ENCODE data around the gene GRIK1. TPM values are rescaled to one million over a fixed set of nuclear protein-coding genes. Genes with fewer than 3 reads are reported as not detected.

Gene GRIK1
- total RNA-seq, 1 donor from 2014 or later: 0.20 TPM

- DNase-seq (ENCODE audit: low read depth in 2 of 2): no peak
Measured at GRCh38 chr21:29674343-29674742, 265.5 kb downstream of the GRIK1 start.

GRCh38 chr21:29673096-29673610 is 266.6 kb downstream of the GRIK1 start:
- DNase-seq (ENCODE audit: low read depth in 2 of 2): peak in 1 of 2 donors; percentile 73

DNA sequence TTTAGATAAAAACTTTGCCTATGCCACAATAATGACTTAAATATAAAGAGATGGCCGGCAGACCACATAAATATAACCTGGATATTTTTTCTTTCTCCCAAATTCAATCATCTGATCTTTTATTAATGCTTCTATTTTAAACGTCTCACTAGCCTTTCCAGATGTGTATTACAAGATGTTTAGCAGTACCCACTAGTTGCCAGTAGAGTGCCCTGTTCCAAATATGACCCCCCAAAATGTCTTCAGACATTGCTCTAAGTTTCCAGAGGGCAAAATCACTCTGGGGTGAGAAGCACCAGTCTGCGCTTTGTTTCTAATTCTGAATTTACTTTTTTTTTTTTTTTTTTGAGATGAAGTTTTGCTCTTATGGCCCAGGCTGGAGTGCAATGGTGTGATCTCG is 268.1 kb downstream of the GRIK1 start:
- DNase-seq (ENCODE audit: low read depth in 2 of 2): no peak

GRCh38 chr21:29670228-29670627 is 269.6 kb downstream of the GRIK1 start:
- DNase-seq (ENCODE audit: low read depth in 2 of 2): no peak

DNA sequence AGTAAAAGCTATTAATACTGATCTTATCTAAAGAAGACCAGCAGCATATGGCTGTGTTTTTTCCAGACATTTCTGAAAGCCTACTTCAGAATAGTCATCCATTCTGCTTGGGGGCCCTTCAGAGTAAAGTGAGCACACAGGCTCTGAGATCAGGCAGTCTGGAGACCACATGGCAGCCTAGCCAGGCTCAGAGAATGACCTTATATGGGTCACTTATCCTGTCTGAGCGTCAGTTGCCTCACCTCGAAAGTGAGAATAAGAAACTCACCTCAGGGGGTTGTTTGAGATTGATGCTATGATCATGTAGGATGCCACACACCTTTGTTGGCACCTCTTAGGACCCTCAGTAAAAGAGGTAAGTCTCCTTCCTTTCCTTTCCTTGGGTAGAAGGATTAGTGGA is 270.4 kb downstream of the GRIK1 start:
- no peak for DNase-seq (ENCODE audit: low read depth in 2 of 2)

DNA sequence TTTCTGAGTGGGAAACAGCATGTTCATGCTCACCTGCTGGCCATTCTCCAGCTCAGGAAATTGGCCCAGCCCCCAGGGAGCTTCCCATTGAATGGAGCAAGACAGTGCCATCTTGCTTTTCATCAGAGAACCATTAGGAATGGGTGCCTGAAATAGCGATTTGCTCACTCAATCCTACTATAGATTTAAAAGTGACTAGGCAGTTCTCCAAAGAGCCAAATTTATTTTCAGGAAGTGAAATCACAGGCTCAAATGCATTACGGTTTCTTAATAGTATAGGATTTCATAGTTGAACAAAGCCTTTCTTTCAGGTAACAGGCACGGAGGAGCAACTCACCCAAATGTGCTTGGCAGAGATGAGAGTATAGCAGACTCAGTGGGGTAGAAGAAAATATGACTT is 272.1 kb downstream of the GRIK1 start:
- no peak for DNase-seq (ENCODE audit: low read depth in 2 of 2)

GRCh38 chr21:29664615-29665014 is 275.2 kb downstream of the GRIK1 start:
- DNase-seq (ENCODE audit: low read depth in 2 of 2): peak; percentile 32 to 35

DNA sequence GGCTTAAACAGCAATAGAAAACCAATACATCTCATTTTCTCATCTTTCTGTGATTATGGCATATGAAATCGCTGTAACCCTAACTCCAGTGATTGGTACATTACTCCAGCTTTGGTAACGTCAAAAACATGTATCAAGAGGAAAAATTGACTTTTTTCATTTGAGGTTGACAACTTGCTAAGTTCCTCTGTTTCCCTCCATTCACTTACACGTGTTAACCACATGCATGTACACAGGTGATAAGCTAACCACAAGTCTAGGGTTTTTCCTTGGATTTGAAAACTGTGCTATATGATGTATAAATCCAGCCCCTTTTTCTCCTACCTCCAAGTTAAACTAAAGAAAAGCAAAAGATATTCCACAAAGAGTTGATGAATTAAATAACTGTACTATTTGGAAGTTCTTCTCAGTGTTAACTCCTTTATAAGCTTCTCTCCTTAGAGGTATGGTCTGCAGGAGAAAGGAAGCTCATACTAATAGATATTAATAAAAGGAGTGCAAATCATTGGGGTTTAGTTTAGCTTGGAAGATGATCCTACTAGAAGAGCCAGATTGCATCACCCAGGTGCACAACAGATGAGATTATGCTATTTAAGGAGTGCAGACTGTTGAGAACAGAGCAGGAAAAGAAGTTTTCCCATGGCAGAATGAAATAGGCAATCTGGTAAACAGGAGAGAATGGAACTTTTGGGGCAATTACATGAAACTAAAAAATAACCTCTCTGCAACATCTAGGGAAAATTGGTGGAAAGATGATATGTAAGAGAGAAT is 277.9 kb downstream of the GRIK1 start:
- no peak for DNase-seq (ENCODE audit: low read depth in 2 of 2)

- DNase-seq (ENCODE audit: low read depth in 2 of 2): no peak
Measured at GRCh38 chr21:29660047-29660720, 279.6 kb downstream of the GRIK1 start.

DNA sequence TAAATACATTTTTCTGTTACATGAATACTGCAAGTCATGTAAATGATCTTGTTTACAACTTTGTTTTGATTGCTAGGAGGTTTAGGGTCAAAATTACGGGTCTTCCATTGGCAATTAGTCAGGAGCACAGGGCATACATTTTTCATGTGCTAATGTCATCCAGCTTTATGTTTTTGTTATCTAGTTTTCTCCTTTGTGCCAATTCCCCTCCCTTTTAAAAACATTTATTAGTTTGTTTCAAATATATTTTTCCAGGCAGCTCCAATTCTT is 280.9 kb downstream of the GRIK1 start:
- DNase-seq (ENCODE audit: low read depth in 2 of 2): no peak

GRCh38 chr21:29658177-29658933 is 281.4 kb downstream of the GRIK1 start:
- no peak for DNase-seq (ENCODE audit: low read depth in 2 of 2)

GRCh38 chr21:29657240-29657989 is 282.4 kb downstream of the GRIK1 start:
- DNase-seq (ENCODE audit: low read depth in 2 of 2): no peak

DNA sequence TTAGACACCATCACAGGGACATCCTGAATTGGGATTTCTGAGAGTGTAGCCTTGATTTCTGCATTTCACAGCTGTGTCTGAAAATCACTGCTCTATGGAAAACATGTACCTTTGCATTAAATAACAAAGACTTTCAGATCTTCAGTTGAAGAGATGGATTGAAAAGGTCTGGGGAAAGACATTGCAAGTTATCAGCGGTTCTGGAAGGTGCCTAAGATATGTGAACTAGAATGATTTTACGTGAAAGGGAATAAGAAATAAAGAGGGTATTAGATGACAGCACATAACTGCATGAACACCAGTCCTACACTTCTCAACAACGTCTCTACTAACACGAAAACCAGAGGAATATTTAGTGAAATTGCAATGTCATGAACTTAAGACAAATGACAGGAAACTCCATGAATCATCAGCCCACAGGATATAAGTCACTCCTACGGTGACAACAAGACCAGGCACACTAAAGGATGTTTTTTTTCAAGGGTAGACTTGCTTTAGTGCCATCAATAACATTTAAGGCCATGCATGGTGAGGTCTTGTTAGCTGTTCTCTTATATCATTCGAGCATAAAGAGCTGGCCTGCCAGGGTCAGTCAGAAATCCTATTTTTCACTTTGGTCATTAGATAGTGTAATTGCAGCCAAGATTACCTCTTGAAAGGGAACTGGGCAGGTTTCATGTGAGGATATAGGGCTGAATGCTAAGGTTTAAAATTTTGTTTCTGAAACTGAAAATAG is 283.1 kb downstream of the GRIK1 start:
- DNase-seq (ENCODE audit: low read depth in 2 of 2): peak; percentile 89 to 97

- no peak for DNase-seq (ENCODE audit: low read depth in 2 of 2)
Measured at GRCh38 chr21:29655577-29655976, 284.2 kb downstream of the GRIK1 start.

DNA sequence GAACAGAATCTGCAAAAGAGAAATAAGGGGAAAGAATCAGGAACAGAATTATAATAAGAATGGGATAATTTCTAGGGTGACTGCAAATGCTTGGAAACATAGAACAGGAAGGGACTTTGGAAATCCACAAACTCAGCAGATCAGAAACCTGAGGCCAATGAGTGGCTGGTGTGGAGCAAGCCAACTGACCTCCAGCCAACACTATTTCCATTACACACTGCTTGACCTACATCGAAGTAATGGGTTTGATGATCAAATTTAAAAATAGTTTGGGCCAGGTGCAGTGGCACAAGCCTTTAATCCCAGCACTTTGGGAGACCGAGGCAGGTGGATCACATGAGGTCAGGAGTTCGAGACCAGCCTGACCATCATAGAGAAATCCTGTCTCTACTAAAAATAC is 284.9 kb downstream of the GRIK1 start:
- peak in 1 of 2 donors; percentile 85 for DNase-seq (ENCODE audit: low read depth in 2 of 2)

DNA sequence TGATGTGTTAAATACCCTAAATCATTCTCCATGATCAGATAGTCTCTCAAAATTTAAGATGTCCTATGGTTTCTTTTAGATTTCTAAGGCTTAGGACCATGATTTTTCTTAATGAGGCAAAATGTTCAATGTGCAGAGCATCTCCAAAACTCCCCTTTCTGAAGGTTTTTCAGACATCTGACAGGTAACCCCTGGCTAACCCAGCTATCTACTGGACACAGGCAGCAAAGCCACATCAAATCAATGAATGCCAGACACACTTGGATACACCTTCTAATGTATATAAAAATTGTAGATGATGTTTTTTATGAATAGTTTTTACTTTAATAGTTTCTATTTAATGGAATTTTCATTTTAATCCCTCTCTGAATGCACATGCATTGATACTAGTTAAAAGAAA is 285.6 kb downstream of the GRIK1 start:
- no peak for DNase-seq (ENCODE audit: low read depth in 2 of 2)

DNA sequence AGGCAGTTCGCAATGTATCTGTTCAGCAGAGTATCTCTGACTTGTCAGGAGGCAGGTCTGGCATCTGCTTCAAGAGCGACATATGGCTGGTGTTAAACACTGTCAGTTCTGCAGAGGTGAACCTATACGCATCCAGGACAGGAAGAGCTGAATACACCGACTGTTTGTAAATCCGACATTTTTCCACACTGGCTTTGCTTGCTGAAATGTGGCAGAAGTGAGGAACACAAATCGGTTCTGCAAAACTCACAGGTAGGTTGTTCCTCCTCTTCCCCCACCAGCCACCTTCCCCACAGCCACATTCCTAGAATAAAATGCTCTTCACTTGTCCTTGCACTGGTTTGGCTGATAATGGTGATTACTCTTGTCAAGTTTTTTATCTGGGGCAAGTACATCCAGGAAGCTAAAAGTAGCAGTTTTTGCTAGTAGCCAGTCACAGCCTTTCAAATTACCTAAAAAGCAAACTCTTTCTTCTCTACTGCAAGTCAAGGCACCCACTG is 289.2 kb downstream of the GRIK1 start:
- DNase-seq (ENCODE audit: low read depth in 2 of 2): no peak

DNA sequence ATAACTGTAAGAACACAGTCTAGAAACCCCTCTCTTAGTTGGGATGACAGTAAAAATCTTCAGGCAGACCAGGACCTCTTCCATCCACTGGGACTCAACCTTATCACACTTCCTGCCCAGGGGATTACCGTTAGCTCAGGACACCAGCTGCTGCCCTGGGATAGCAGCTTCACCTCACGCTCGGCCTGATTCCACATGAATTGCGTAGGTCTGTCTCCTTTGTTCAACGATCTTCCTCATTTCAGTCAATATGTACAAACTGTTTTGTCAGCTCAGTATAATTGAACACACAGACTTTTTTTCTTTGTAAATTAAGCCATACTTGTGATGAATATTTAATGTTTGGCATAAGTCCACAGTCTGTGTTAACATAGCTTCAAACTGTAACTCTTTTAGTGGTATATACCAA is 290.4 kb downstream of the GRIK1 start:
- no peak for DNase-seq (ENCODE audit: low read depth in 2 of 2)

DNA sequence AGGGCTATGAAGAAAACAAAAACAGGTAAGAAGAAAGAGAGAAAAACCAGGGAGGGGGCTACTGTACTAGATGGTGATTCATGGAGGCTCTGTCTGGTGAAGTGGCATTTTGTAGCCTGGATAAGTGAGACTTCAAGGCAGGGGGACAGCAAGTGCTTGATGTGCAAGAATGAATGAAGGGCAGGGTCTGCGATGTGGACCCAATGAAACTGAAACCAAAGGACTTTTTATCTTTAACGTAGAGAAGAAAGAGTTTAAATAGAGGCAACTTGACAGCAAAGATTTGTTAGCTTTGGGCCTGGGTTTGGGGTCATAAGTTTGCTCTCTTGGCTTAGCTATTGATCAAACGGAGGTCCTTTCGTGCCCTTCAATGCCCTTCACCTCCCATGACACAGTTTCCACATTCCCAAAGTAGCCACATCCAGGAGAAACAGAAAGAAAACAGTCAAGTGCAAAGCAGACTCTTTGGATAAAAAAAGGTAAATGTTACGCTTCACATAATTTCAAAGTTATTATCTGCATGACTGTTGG is 291.0 kb downstream of the GRIK1 start:
- DNase-seq (ENCODE audit: low read depth in 2 of 2): no peak

- peak; percentile 88 to 91 for DNase-seq (ENCODE audit: low read depth in 2 of 2)
Measured at GRCh38 chr21:29647353-29647781, 292.4 kb downstream of the GRIK1 start.
